ENCODE measurements around the gene TRMT112.

The TRMT112 gene

GRCh38 chr11:64306563-64306875 is 10.8 kb downstream of the TRMT112 start:
- DNase-seq, result no peak

GRCh38 chr11:64305691-64306562 is 11.4 kb downstream of the TRMT112 start:
- DNase-seq, result no peak

- peak; percentile 100 for DNase-seq
Observed at GRCh38 chr11:64305075-64305690, 12.2 kb downstream of the TRMT112 start, which contains the start of gene ESRRA. Gene ESRRA (plus strand): TSS chr11:64305524. CDS start chr11:64307180, 1,656 bp downstream.

- peak; percentile 91 for DNase-seq
Observed at GRCh38 chr11:64304316-64305072, 12.9 kb downstream of the TRMT112 start.

- DNase-seq, result no peak
Observed at GRCh38 chr11:64304032-64304315, 13.4 kb downstream of the TRMT112 start.

GRCh38 chr11:64303109-64304031 is 14.0 kb downstream of the TRMT112 start:
- no peak for DNase-seq

GRCh38 chr11:64299847-64300648 is 17.3 kb downstream of the TRMT112 start, which contains the start of gene CATSPERZ:
Gene CATSPERZ (plus strand): TSS chr11:64300358. CDS start chr11:64300411, 53 bp downstream.
- no peak for DNase-seq

GRCh38 chr11:64298966-64299846 is 18.2 kb downstream of the TRMT112 start:
- DNase-seq, result peak; percentile 36

- no peak for DNase-seq
Observed at GRCh38 chr11:64297699-64298358, 19.5 kb downstream of the TRMT112 start.

- no peak for DNase-seq
Observed at GRCh38 chr11:64296830-64297698, 20.3 kb downstream of the TRMT112 start.

- DNase-seq, result no peak
Observed at GRCh38 chr11:64296236-64296635, 21.1 kb downstream of the TRMT112 start.

GRCh38 chr11:64295760-64296159 is 21.6 kb downstream of the TRMT112 start:
- no peak for DNase-seq

- DNase-seq, result no peak
Observed at GRCh38 chr11:64294774-64295173, 22.6 kb downstream of the TRMT112 start.

- no peak for DNase-seq
Observed at GRCh38 chr11:64292460-64293254, 24.7 kb downstream of the TRMT112 start.

GRCh38 chr11:64291752-64292459 is 25.5 kb downstream of the TRMT112 start:
- no peak for DNase-seq

GRCh38 chr11:64291262-64291751 is 26.1 kb downstream of the TRMT112 start, which contains the start of gene KCNK4:
Gene KCNK4 (plus strand): TSS chr11:64291302. CDS start chr11:64293019, 1,717 bp downstream.
- no peak for DNase-seq
